GM10248 (cell line): ENCODE measurements around the gene SLC10A3.

Source experiments
- CTCF ChIA-PET: fragments of 300-600 bp; sonication (Branson Sonifier 250); formaldehyde crosslinking; extraction: SDS; loops from one replicate; lab custom pipeline; 2021; ENCODE audit warnings: antibody characterized with exemption; lab: Yijun Ruan, JAX
- POLR2A ChIA-PET: fragments of 350-650 bp; sonication (Branson Sonifier 250); formaldehyde crosslinking; extraction: SDS; loops from one replicate; lab custom pipeline; 2020; ENCODE audit warnings: antibody characterized with exemption; lab: Yijun Ruan, JAX
- DNase-seq: peaks from one replicate; pipeline ENCODE4 v3.0.0; 2012; ENCODE audit errors: extremely low spot score
- CTCF ChIP-seq: IDR thresholded peaks from 2 replicates; pipeline ENCODE4 v1.5.1; 2012; ENCODE audit warnings: mild to moderate bottlenecking, low read depth; ENCODE audit errors: extremely low read depth, missing control alignments, control extremely low read depth

The SLC10A3 gene

GRCh38 chrX:154490021-154490413 is 412 bp downstream of the SLC10A3 start:
- no peak for TF ChIP-seq CTCF
- CTCF ChIA-PET: interaction anchor here (0.7 to 2.1 kb wide), 6 partner anchors 20 to 119 kb away, joined by 3 to 8 read pairs (median 3); partner anchors contain the start of gene FAM3A
- no peak for DNase-seq
- POLR2A ChIA-PET: interaction anchor here (1.0 to 1.8 kb wide), 5 partner anchors 11 to 119 kb away, joined by 3 to 7 read pairs (median 4); partner anchors contain the start of gene LAGE3

- CTCF ChIA-PET: interaction anchor here (2.1 kb wide), 1 partner anchor 116 kb away, joined by 8 read pairs; no protein-coding TSS in a partner anchor
- POLR2A ChIA-PET: interaction anchor here (0.6 to 1.8 kb wide), 3 partner anchors 10 to 118 kb away, joined by 3 to 7 read pairs (median 4); partner anchors contain the start of gene LAGE3
These were observed 1.2 kb downstream of the SLC10A3 start for GRCh38 chrX:154489182-154489581.

GRCh38 chrX:154488336-154489075 is 1.9 kb downstream of the SLC10A3 start:
- POLR2A ChIA-PET: interaction anchor here (0.6 kb wide), 2 partner anchors 10 to 63 kb away, joined by 3 to 4 read pairs; partner anchors contain the start of gene LAGE3
- no peak for TF ChIP-seq CTCF
- no peak for DNase-seq
- CTCF ChIA-PET: interaction anchor here (1.5 kb wide), 1 partner anchor 8 kb away, joined by 5 read pairs; no protein-coding TSS in a partner anchor

More at GRCh38 chrX:154489182-154489581, 1.2 kb downstream of the SLC10A3 start:
- DNase-seq: no peak
- no peak for TF ChIP-seq CTCF

GRCh38 chrX:154487518-154488290 is 2.7 kb downstream of the SLC10A3 start:
- no peak for TF ChIP-seq CTCF
- no peak for DNase-seq
- POLR2A ChIA-PET: no interaction called here
- CTCF ChIA-PET: interaction anchor here (1.2 to 1.5 kb wide), 2 partner anchors 9 to 90 kb away, joined by 3 to 5 read pairs; no protein-coding TSS in a partner anchor

- POLR2A ChIA-PET: no interaction called here
- no peak for TF ChIP-seq CTCF
- CTCF ChIA-PET: interaction anchor here (0.6 to 1.5 kb wide), 4 partner anchors 10 to 89 kb away, joined by 3 to 5 read pairs (median 4); no protein-coding TSS in a partner anchor
- DNase-seq: peak; percentile 74
These were observed 3.8 kb downstream of the SLC10A3 start, which contains the start of gene UBL4A for GRCh38 chrX:154486396-154487207. Gene UBL4A, minus strand, starts transcription at chrX:154486615. Its CDS starts 31 bp downstream, at chrX:154486584.
